22Rv1 (cell line): ENCODE measurements around the gene CAMK1D.

Source experiments
- H3K27ac ChIP-seq: fragments of 450-650 bp; 2 replicates; pipeline ENCODE4 v1.5.1; 2017
- CTCF ChIP-seq: fragments of 450-650 bp; IDR thresholded peaks from 2 replicates; pipeline ENCODE4 v1.5.1; 2017; ENCODE audit warnings: mild to moderate bottlenecking
- ZFX ChIP-seq: fragments of 450-650 bp; IDR thresholded peaks from 2 replicates; pipeline ENCODE4 v1.6.1; 2017; ENCODE audit warnings: antibody characterized with exemption, borderline replicate concordance

Gene CAMK1D

DNA sequence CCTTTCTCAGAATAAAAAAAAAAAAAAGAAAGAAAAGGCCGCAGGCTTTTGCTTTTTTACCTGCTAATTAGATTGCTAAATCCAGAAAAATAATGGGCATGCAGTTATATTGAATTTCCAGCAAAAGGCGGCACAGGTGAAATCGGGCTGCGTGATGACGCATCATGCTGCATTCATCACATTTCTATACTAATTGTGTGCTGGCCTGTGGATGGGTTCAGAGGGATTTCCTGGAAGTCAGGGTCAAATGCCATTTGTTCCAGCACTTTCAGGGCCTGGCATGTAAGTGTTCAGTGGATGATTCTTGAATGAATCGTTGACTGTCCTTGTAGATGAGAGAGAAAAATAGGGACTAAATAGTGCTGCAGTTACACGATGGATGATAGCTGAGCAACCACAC is 292.7 kb downstream of the CAMK1D start:
- TF ChIP-seq ZFX = no peak
- no peak overlapping the region for H3K27ac ChIP-seq

- TF ChIP-seq CTCF = no peak
- no peak for TF ChIP-seq ZFX
- no peak overlapping the region for H3K27ac ChIP-seq
Measured at GRCh38 chr10:12643279-12643678, 293.9 kb downstream of the CAMK1D start.

GRCh38 chr10:12644380-12645144 is 295.2 kb downstream of the CAMK1D start:
- no peak overlapping the region for H3K27ac ChIP-seq
- TF ChIP-seq ZFX = no peak
- no peak for TF ChIP-seq CTCF

DNA sequence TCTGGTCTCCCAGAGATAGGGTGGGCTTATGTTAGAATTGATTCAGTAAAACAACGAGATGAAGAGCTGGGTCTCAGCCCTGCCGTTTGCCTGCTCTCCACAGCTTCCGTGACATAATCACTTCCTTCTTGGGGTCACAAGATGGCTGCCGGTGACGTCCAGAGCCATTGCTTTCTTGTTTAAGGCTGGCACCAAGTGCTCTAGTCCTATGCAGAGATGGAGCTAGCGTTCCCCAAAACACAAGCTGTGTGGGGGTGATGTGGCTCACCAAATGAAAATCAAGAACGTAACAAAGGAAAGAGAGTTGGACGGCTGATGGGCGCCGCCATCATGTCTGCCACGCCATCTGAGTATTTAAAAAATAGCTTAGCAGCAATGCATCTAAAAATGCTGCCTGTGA is 296.1 kb downstream of the CAMK1D start:
- no peak overlapping the region for H3K27ac ChIP-seq
- TF ChIP-seq CTCF = no peak
- TF ChIP-seq ZFX = no peak

- TF ChIP-seq ZFX (no peak), CTCF (no peak)
Measured at GRCh38 chr10:12649012-12649584, 299.8 kb downstream of the CAMK1D start.

DNA sequence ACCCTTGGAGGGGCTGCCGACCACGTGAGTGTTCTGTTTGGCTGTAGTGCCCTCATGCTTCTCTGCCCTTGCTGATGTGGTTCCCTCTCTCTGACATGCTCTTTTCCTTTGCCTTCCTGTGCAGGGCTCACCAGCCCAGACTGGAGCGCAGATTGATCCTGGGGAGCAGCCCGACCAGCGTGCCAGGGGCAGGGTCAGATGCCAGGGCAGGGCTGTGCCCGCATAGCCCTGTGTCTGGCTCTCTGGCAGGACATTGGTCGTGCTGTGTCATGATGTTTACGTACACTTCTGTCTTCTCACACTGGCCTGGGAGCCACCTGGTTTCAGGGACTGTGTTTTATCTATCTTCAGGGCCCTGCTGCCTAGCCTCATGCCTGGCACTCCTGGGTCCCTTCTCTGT is 300.8 kb downstream of the CAMK1D start:
- TF ChIP-seq ZFX = no peak
- TF ChIP-seq CTCF = no peak
- no peak overlapping the region for H3K27ac ChIP-seq

More at GRCh38 chr10:12649012-12649584, 299.8 kb downstream of the CAMK1D start:
- H3K27ac ChIP-seq = no peak overlapping the region

DNA sequence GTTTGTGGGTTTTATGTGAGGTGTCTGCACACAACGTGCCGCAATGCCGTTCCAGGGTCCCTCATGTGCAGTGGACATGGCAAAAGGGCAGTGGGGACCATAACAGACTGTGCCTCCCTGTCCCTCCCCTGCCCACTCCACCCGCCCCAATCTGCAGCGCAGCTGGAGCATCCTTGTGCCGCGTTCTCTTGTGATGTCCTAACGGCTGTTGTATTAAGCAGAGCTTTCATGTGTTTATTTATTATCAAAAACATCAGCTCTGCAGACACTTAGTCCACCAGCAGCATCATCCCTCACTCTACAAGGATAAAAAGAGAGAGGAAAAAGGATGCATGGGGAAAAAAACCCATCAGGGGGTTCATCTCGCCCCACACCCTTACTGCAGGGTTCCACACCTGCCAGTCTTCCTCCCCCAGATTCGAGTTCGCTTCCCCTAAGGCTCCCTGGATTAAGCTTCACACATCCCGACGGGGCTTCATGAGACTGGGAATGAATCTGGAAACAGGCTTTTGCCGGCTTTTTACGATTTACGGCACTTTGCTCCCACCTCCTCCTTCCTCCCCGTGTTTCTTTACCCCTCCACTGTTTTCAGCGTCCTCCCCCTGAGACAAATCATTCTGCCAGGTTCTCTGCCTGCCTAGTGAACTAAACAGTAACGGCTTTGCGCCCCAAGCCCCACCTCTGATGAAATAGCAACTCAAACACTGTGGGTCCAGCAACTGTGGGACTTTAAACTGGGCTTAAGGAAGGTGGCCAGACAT is 301.4 kb downstream of the CAMK1D start:
- H3K27ac ChIP-seq = no peak overlapping the region
- TF ChIP-seq CTCF (no peak), ZFX (no peak)
